GM12878 (cell line): ENCODE data around the gene INTS6. TPM values are rescaled to one million over a fixed set of nuclear protein-coding genes. Genes with fewer than 3 reads are reported as not detected.

Experiments
- ATAC-seq: fragments of 200-7000 bp; cut with Tn5 transposase; 3 replicates; pipeline ENCODE4 v1.9.1; 2020; ENCODE audit warnings: mild to moderate bottlenecking, moderate library complexity
- BruUV-seq: library from RNA; stranded (reverse); fragments of 400-500 nt; replicated peaks from 2 replicates; lab custom pipeline; 2021; lab: Mats Ljungman, UMichigan
- CTCF ChIA-PET: fragments of 300-600 bp; sonication (Branson Sonifier 250); formaldehyde crosslinking; extraction: SDS; loops from one replicate; lab custom pipeline; 2021; ENCODE audit warnings: inconsistent platforms; lab: Yijun Ruan, JAX
- POLR2A ChIA-PET: fragments of 350-600 bp; formaldehyde crosslinking; extraction: SDS; loops from one replicate; lab custom pipeline; 2021; ENCODE audit warnings: inconsistent platforms; lab: Charles Lee
- RAD21 ChIA-PET: fragments of 300-600 bp; sonication (Branson Sonifier 250); formaldehyde crosslinking; loops from one replicate; lab custom pipeline; 2023; ENCODE audit warnings: antibody characterized with exemption; ENCODE audit not compliant: unreplicated experiment; lab: Charles Lee
- SMC1A ChIA-PET: fragments of 300-600 bp; sonication (Branson Sonifier 250); formaldehyde crosslinking; loops from one replicate; lab custom pipeline; 2023; ENCODE audit not compliant: unreplicated experiment, uncharacterized antibody; lab: Charles Lee
- DNase-seq: peaks from one replicate; pipeline ENCODE4 v3.0.0-alpha.2; 2011; ENCODE audit warnings: low read depth, low spot score
- FAIRE-seq: peaks from 3 replicates; lab custom pipeline; 2011; peaks lifted over from hg19 to GRCh38; lab: Jason Lieb, UNC
- H2AFZ ChIP-seq: 2 replicates; pipeline ENCODE4 v1.6.0; 2011; ENCODE audit warnings: low read depth, low read length, control low read depth; ENCODE audit not compliant: control insufficient read depth
- H3K27ac ChIP-seq: 2 replicates; pipeline ENCODE4 v1.5.1; 2011; ENCODE audit warnings: control low read depth; ENCODE audit not compliant: control insufficient read depth, insufficient read depth
- H3K27me3 ChIP-seq, 2 experiments: replicated peaks in 1 of 2; 2 replicates each; pipeline versions ENCODE4 v1.6.0 to v1.6.1; 2011; ENCODE audit warnings: low read length in 1 of 2; ENCODE audit not compliant: control insufficient read depth in 2 of 2, insufficient read depth in 2 of 2
- H3K36me3 ChIP-seq, 2 experiments: 2 replicates each; pipeline ENCODE4 v1.5.1; 2011; ENCODE audit warnings: low read length in 1 of 2; ENCODE audit not compliant: control insufficient read depth in 2 of 2, insufficient read depth in 2 of 2
- H3K4me1 ChIP-seq: 2 replicates; pipeline ENCODE4 v1.6.1; 2011; ENCODE audit warnings: mild to moderate bottlenecking, low read length, moderate library complexity, mixed read lengths; ENCODE audit not compliant: control insufficient read depth, insufficient read depth
- H3K4me2 ChIP-seq: 2 replicates; pipeline ENCODE4 v1.6.0; 2011; ENCODE audit warnings: control low read depth; ENCODE audit not compliant: control insufficient read depth, insufficient read depth
- H3K4me3 ChIP-seq: fragments of 200-600 bp; sonication (generic); 2 replicates; pipeline ENCODE4 v1.5.1; 2016
- H3K79me2 ChIP-seq: 2 replicates; pipeline ENCODE4 v1.6.0; 2011; ENCODE audit warnings: low read length; ENCODE audit not compliant: control insufficient read depth, insufficient read depth
- H3K9ac ChIP-seq: 2 replicates; pipeline ENCODE4 v1.8.0; 2011; ENCODE audit warnings: low read length, control low read depth, mixed read lengths; ENCODE audit not compliant: control insufficient read depth, insufficient read depth
- H3K9me3 ChIP-seq: replicated peaks from 3 replicates; pipeline ENCODE4 v1.5.1; 2011; ENCODE audit warnings: mild to moderate bottlenecking, low read length; ENCODE audit not compliant: control insufficient read depth, insufficient read depth
- H4K20me1 ChIP-seq: 2 replicates; pipeline ENCODE4 v1.6.0; 2011; ENCODE audit not compliant: control insufficient read depth, insufficient read depth
- ATF7 ChIP-seq: fragments of 450-650 bp; IDR thresholded peaks from 2 replicates; pipeline ENCODE4 v1.6.1; 2016; ENCODE audit warnings: low read depth, mild to moderate bottlenecking
- BACH1 ChIP-seq: fragments of 450-650 bp; IDR thresholded peaks from 2 replicates; pipeline ENCODE4 v1.6.1; 2017; ENCODE audit warnings: mild to moderate bottlenecking, borderline replicate concordance
- CREM ChIP-seq: IDR thresholded peaks from 2 replicates; pipeline ENCODE4 v1.6.1; 2014; ENCODE audit warnings: antibody characterized with exemption, low read depth
- ETV6 ChIP-seq, 2 experiments: fragments of 450-650 bp in 1 of 2; IDR thresholded peaks in 1 of 2; conservative IDR thresholded peaks in 1 of 2; 2 replicates each; pipeline ENCODE4 v1.6.1; 2014; ENCODE audit warnings: antibody characterized with exemption in 1 of 2, borderline replicate concordance in 1 of 2, low read depth in 1 of 2, mild to moderate bottlenecking in 1 of 2, moderate library complexity in 1 of 2
- FOXM1 ChIP-seq: IDR thresholded peaks from 2 replicates; pipeline ENCODE4 v1.6.1; 2012; ENCODE audit warnings: low read depth, mild to moderate bottlenecking, inconsistent platforms, low read length, moderate library complexity
- GATAD2B ChIP-seq: fragments of 450-650 bp; conservative IDR thresholded peaks from 2 replicates; pipeline ENCODE4 v1.6.1; 2017; ENCODE audit warnings: low read depth, mild to moderate bottlenecking, moderate library complexity
- HCFC1 ChIP-seq: fragments of 150-350 bp; IDR thresholded peaks from 2 replicates; pipeline ENCODE4 v1.6.1; 2014; ENCODE audit warnings: low read length
- IRF4 ChIP-seq: IDR thresholded peaks from 2 replicates; pipeline ENCODE4 v1.6.1; 2011; ENCODE audit warnings: low read depth, low read length
- MLLT1 ChIP-seq: fragments of 450-650 bp; IDR thresholded peaks from 2 replicates; pipeline ENCODE4 v1.6.1; 2016; ENCODE audit warnings: mild to moderate bottlenecking
- MYB ChIP-seq: fragments of 150-350 bp; IDR thresholded peaks from 2 replicates; pipeline ENCODE4 v1.6.1; 2014; ENCODE audit warnings: mild to moderate bottlenecking, low read depth, low read length, borderline replicate concordance
- RELA ChIP-seq: fragments of 450-650 bp; IDR thresholded peaks from 2 replicates; pipeline ENCODE4 v1.8.0; 2014; ENCODE audit warnings: borderline replicate concordance; ENCODE audit not compliant: partially characterized antibody
- SMAD5 ChIP-seq: IDR thresholded peaks from 2 replicates; pipeline ENCODE4 v1.6.1; 2016; ENCODE audit warnings: antibody characterized with exemption, low read depth
- SPI1 ChIP-seq: IDR thresholded peaks from 2 replicates; pipeline ENCODE4 v1.6.1; 2011; ENCODE audit warnings: low read depth, mild to moderate bottlenecking, low read length, moderate library complexity, borderline replicate concordance; ENCODE audit not compliant: insufficient read depth
- TBL1XR1 ChIP-seq: IDR thresholded peaks from 2 replicates; pipeline ENCODE4 v1.6.1; 2012; ENCODE audit warnings: low read depth, low read length, improper control_type of control experiment
- TCF12 ChIP-seq: IDR thresholded peaks from 2 replicates; pipeline ENCODE4 v1.6.1; 2011; ENCODE audit warnings: low read depth, mild to moderate bottlenecking, low read length
- TCF3 ChIP-seq: IDR thresholded peaks from 2 replicates; pipeline ENCODE4 v1.6.1; 2012; ENCODE audit warnings: low read depth, mild to moderate bottlenecking, low read length, borderline replicate concordance; ENCODE audit not compliant: insufficient read depth
- ZNF24 ChIP-seq: fragments of 450-650 bp; IDR thresholded peaks from 2 replicates; pipeline ENCODE4 v1.6.1; 2017; ENCODE audit warnings: antibody characterized with exemption, mild to moderate bottlenecking
- WGBS: methylation state at CpG from one replicate; pipeline ENCODE4 v1.1.6; 2016; ENCODE audit warnings: low lambda C conversion rate; ENCODE audit not compliant: insufficient replicate concordance, insufficient coverage; ENCODE audit errors: missing lambda C conversion rate; 5-methylcytosine and 5-hydroxymethylcytosine counted together
- in situ Hi-C: fragments of 300-500 bp; cut with MboI; formaldehyde crosslinking; loops from 9 replicates; pipeline ENCODE4 v1.14.3; 2018; ENCODE audit warnings: mixed read lengths
- intact Hi-C: fragments of 100-400 bp; cut with micrococcal nuclease; formaldehyde crosslinking; loops from one replicate; pipeline ENCODE4 v1.14.2; 2022; ENCODE audit not compliant: unreplicated experiment
- polyA plus RNA-seq, 11 experiments: library from polyadenylated mRNA; depleted of rRNA in 4 of 11; unstranded in 6 of 11; stranded (reverse) in 5 of 11; fragments of >200 nt; fragmentation: Nextera tagmentation in 4 of 11; fragmentation: Illumina TruSeq in 1 of 11; extraction: Ambion mirVana in 4 of 11; extraction: Trizol in 1 of 11; gene quantifications; 1 replicate in 1 of 11; 2 replicates in 10 of 11; pipeline versions ENCODE4 v1.2.1 to v1.2.3, GENCODE V29; 2011 to 2016; ENCODE audit warnings: inconsistent platforms in 2 of 11, missing spikeins in 2 of 11, low read depth in 1 of 11
- total RNA-seq, 4 experiments: library from RNA; depleted of rRNA in 3 of 4; stranded (reverse); fragments of >200 nt in 3 of 4; fragmentation: Illumina TruSeq in 1 of 4; extraction: Trizol in 1 of 4; gene quantifications; 2 replicates each; pipeline versions ENCODE4 v1.2.1 to v1.2.3, GENCODE V29; 2013 to 2021
- TF ChIP-seq, protein P1 (sequence below): fragments of 450-650 bp; IDR thresholded peaks from 2 replicates; pipeline ENCODE4 v1.6.1; 2016; ENCODE audit warnings: mild to moderate bottlenecking
- TF ChIP-seq, protein P2 (sequence below), 3 experiments: IDR thresholded peaks in 2 of 3; conservative IDR thresholded peaks in 1 of 3; 2 replicates each; pipeline ENCODE4 v1.5.1; 2011; ENCODE audit warnings: low read depth in 3 of 3, low read length in 3 of 3, mild to moderate bottlenecking in 3 of 3, control low read depth in 2 of 3, moderate library complexity in 2 of 3, inconsistent platforms in 1 of 3, mixed read lengths in 1 of 3; ENCODE audit not compliant: control insufficient read depth in 2 of 3, insufficient read depth in 1 of 3; ENCODE audit errors: extremely low read depth in 1 of 3

The INTS6 gene
- total and polyA plus RNA-seq, 10 of the 15 experiments (the other 5 are each of a cell fraction or from before 2014, with no cell fraction given): 7.2 to 57.7 (median 30.9) TPM

- TF ChIP-seq BACH1: no peak
- TF ChIP-seq, all 136 proteins: peak for 0
Measured at GRCh38 chr13:51501096-51501495, 48.3 kb upstream of the INTS6 start (continued).

DNA sequence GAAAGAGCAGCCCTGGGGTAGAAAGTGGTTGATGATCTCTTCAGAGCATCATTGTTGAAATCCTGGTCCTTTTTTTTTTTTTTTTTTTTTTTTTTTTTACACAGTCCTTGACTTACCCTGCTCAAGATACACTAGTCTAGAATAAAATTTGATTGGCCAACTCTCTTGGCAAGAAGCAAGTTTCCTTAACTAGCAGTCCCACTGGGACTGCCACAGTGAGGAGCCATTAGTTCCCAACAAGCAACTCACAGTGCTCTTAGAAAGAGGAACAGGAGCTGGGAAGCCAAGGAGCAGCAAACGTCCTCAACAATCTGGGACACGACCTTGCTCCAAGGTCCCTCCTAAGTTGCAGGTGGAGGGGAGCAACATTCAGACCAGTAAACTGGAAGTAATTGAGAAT is 47.9 kb upstream of the INTS6 start:
- RAD21 ChIA-PET: no interaction called here
- no peaks in the 10 kb centered on the region for H3K36me3 ChIP-seq
- no peak for TF ChIP-seq HCFC1
- TF ChIP-seq BACH1: no peak
- TF ChIP-seq ZNF24: no peak
- TF ChIP-seq IRF4: no peak
- TF ChIP-seq, protein P1, sequence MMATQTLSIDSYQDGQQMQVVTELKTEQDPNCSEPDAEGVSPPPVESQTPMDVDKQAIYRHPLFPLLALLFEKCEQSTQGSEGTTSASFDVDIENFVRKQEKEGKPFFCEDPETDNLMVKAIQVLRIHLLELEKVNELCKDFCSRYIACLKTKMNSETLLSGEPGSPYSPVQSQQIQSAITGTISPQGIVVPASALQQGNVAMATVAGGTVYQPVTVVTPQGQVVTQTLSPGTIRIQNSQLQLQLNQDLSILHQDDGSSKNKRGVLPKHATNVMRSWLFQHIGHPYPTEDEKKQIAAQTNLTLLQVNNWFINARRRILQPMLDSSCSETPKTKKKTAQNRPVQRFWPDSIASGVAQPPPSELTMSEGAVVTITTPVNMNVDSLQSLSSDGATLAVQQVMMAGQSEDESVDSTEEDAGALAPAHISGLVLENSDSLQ: no peak
- no peak for TF ChIP-seq SPI1
- no peak for TF ChIP-seq TBL1XR1
- TF ChIP-seq MYB: no peak
- no peak for TF ChIP-seq TCF12
- TF ChIP-seq FOXM1: no peak
- TF ChIP-seq RELA: no peak
- TF ChIP-seq CREM: no peak
- TF ChIP-seq TCF3: no peak
- TF ChIP-seq GATAD2B: no peak
- no peak for TF ChIP-seq ATF7
- no peak for TF ChIP-seq SMAD5
- TF ChIP-seq MLLT1: no peak
- TF ChIP-seq ETV6 (conservative IDR thresholded peaks at IDR 0.05 in 1 of 2, IDR thresholded peaks at IDR 0.05 in 1 of 2; ENCODE audit: borderline replicate concordance in 1 of 2, low read depth in 1 of 2): no peak
- TF ChIP-seq, protein P2, sequence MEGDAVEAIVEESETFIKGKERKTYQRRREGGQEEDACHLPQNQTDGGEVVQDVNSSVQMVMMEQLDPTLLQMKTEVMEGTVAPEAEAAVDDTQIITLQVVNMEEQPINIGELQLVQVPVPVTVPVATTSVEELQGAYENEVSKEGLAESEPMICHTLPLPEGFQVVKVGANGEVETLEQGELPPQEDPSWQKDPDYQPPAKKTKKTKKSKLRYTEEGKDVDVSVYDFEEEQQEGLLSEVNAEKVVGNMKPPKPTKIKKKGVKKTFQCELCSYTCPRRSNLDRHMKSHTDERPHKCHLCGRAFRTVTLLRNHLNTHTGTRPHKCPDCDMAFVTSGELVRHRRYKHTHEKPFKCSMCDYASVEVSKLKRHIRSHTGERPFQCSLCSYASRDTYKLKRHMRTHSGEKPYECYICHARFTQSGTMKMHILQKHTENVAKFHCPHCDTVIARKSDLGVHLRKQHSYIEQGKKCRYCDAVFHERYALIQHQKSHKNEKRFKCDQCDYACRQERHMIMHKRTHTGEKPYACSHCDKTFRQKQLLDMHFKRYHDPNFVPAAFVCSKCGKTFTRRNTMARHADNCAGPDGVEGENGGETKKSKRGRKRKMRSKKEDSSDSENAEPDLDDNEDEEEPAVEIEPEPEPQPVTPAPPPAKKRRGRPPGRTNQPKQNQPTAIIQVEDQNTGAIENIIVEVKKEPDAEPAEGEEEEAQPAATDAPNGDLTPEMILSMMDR (IDR thresholded peaks at IDR 0.05 in 2 of 3, conservative IDR thresholded peaks at IDR 0.05 in 1 of 3; ENCODE audit: control insufficient read depth in 2 of 3, extremely low read depth in 1 of 3, insufficient read depth in 1 of 3, low read depth in 3 of 3, low read length in 3 of 3): no peak
- intact Hi-C loops: loop anchor here (5.0 kb wide), 1 partner anchor 212 kb away; no protein-coding TSS in a partner anchor
- no peak overlapping the region for H2AFZ ChIP-seq
- POLR2A ChIA-PET: interaction anchor here (1.0 kb wide), 1 partner anchor 46 kb away, joined by 5 read pairs; no protein-coding TSS in a partner anchor
- no peak overlapping the region for H3K4me2 ChIP-seq
- ATAC-seq: no peak
- H3K9ac ChIP-seq: no peak overlapping the region
- peaks cover 9% of the 10 kb centered on the region for H3K4me1 ChIP-seq
- H4K20me1 ChIP-seq: no peaks in the 10 kb centered on the region
- 80% methylated on average over 2 of the region's 2 CpGs for WGBS
- no peaks in the 10 kb centered on the region for H3K9me3 ChIP-seq
- in situ Hi-C loops: no loop called here
- FAIRE-seq: no peak
- H3K4me3 ChIP-seq: no peak overlapping the region
- no peak overlapping the region for H3K27ac ChIP-seq
- no TSS peak for BruUV-seq
- H3K79me2 ChIP-seq: no peaks in the 10 kb centered on the region
- H3K27me3 ChIP-seq: no peaks in the 10 kb centered on the region
- SMC1A ChIA-PET: interaction anchor here (1.3 kb wide), 1 partner anchor 46 kb away, joined by 3 read pairs; no protein-coding TSS in a partner anchor
- CTCF ChIA-PET: no interaction called here
- DNase-seq: no peak
